ENCODE measurements around the gene MAP2K3.
"Not testable (repeated sequence)": the region's sequence is repeated elsewhere in the genome, so short reads cannot be mapped to it uniquely, and the experiment has no call there.

Gene MAP2K3

DNA sequence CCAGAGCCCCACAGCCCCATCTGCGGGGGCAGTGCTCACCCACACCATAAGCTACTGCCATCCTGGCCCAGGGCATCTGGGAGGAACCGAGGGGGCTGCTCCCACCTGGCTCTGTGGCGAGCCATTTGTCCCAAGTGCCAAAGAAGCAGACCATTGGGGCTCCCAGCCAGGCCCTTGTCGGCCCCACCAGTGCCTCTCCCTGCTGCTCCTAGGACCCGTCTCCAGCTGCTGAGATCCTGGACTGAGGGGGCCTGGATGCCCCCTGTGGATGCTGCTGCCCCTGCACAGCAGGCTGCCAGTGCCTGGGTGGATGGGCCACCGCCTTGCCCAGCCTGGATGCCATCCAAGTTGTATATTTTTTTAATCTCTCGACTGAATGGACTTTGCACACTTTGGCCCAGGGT, 29.8 kb downstream of the MAP2K3 start:
- not testable (repeated sequence) for DNase-seq

DNA sequence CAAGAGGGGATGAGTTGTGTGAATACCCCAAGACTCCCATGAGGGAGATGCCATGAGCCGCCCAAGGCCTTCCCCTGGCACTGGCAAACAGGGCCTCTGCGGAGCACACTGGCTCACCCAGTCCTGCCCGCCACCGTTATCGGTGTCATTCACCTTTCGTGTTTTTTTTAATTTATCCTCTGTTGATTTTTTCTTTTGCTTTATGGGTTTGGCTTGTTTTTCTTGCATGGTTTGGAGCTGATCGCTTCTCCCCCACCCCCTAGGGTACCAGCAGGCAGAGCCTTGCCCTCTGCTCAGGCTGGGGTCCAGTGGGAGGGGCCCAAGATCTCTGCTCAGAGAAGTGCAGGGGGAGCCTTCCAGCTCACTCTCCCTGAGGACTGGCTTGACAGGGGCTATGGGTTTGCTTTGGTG, 30.2 kb downstream of the MAP2K3 start:
- DNase-seq = not testable (repeated sequence)

DNA sequence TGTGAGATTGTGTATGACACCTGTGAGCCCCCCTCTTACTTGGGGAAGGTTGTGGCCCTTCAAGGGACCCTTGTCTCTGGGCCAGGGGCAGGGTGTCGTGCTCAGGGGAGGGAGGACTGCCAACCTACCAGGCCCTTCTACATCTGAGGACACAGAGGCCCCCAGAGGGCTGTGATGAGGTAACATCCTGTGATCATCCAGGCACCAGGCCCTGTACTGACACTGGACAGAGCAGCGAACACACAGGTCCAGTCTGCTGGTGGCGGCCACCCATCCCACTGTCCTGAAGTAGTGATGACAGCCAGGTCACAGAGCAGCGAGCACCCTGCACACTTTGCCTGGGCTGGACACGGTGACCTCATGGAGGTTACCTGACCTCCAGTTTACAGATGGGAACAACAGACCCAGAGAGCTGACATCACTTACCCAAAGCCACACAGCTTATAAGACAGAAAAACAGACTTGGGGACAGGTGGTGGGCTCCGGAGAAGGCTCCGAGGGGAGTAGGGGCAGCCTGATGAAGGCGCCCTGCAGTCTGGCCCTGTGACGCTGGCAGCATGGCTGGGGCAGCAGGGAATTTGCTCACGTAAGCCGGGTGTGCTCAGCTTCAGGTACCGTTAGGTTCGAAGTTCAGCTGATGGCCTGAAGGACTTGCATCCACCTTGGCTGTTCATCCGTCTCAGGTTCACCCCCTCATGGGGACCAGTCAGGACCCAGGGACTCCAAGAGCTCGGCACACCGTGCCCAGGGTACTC, 30.9 kb downstream of the MAP2K3 start:
- DNase-seq = not testable (repeated sequence)

DNA sequence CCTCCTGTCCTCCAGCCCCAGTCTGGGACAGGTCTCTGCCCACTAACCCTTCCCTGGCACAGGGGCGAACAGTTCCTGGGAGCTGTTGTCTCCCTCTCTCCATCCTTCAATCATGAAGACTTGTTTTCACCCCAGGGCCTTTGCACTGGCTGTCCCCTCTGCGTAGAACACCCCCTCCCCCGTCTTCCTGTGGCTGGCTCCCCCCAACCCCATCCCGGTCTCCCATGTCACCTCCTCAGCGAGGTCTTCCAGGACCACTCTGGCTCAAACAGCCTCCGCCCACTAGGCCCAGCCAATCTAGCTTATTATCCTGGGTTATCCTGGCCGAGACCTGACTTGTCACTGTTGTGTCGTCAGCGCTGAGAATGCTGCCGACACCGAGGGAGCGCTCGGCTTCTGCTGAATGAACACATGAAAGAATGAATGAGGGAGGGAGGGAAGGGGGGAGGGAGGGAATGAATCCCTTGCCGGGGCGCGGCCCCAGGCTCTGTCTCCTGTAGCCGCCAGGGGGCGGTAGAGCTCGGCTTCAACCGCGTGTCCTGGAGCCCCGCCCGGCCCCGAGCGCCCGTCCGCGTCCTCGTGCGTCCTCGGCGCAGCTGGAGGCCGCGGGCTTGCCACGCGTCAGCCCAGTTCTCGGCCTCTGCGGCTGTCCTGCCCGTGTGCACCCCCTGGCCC, 31.8 kb downstream of the MAP2K3 start:
- DNase-seq = not testable (repeated sequence)

GRCh38 chr17:21316887-21317500, 32.5 kb downstream of the MAP2K3 start:
- DNase-seq = not testable (repeated sequence)

- not testable (repeated sequence) for DNase-seq
Observed at GRCh38 chr17:21317821-21318220, 33.3 kb downstream of the MAP2K3 start.

DNA sequence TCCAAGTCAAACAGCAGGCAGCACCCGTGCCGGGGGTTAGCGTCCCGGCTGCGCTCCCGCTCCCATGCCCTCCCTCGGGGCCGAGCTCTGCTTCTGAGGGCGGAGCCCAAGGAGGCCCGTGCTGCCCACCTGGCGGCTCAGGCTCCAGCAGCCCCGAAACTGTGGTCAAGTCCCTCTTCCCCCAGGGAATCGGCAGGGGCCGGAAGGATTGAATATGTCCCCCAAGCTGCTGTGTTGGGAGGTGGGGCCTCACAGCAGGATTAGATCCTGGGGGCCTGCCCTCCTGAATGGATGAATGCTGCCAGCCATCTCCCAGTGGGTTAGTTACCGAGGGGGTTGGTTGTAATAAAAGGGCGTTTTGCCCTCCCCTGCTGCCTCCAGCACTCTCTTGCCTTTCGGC, 33.9 kb downstream of the MAP2K3 start:
- DNase-seq = no peak

GRCh38 chr17:21318856-21319255, 34.3 kb downstream of the MAP2K3 start:
- DNase-seq = not testable (repeated sequence)

GRCh38 chr17:21319256-21319655, 34.7 kb downstream of the MAP2K3 start:
- not testable (repeated sequence) for DNase-seq

GRCh38 chr17:21319686-21320375, 35.3 kb downstream of the MAP2K3 start:
- DNase-seq = not testable (repeated sequence)

DNA sequence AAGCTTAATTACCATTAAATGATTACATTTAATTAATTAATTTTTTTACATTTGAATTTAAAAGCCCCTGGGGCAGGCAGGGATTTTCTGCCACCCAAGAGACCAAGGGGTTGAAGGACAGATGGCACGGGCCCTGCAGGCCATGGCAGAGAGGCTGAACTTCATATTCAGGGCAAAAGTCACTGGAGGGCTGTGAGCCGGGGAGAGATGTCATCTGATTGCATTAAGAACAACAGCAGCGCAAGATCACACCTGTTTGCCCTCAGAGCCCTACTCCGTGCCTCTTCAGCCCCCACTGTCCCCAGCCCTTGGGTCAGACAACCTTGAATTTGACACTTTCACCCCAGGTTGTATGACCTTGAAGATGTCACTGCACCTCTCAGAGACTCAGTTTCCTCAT, 35.9 kb downstream of the MAP2K3 start:
- peak; percentile 42 for DNase-seq

DNA sequence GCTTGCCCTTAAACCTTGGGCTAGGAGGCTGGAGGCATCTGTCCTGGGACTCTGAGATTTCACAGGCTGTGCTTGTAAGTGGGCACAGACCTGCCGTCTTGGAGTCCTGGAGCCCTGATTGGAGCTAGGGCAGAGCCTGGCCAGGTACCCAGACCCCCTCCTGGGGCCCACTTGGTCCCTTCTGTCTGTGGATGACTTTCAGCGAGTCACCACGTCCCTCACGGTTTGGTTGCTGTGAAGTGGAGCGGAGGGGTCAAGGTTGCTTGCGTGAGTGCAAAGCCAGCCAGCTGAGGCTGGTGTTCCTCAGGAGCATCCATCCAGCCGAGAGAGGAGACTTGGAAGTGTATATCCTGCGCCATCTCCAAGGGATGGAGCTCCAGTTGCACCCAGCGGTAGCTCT, 36.5 kb downstream of the MAP2K3 start:
- DNase-seq = not testable (repeated sequence)

- not testable (repeated sequence) for DNase-seq
Observed at GRCh38 chr17:21321744-21322191, 37.3 kb downstream of the MAP2K3 start.

- DNase-seq = not testable (repeated sequence)
Observed at GRCh38 chr17:21323257-21324111, 39.0 kb downstream of the MAP2K3 start.

DNA sequence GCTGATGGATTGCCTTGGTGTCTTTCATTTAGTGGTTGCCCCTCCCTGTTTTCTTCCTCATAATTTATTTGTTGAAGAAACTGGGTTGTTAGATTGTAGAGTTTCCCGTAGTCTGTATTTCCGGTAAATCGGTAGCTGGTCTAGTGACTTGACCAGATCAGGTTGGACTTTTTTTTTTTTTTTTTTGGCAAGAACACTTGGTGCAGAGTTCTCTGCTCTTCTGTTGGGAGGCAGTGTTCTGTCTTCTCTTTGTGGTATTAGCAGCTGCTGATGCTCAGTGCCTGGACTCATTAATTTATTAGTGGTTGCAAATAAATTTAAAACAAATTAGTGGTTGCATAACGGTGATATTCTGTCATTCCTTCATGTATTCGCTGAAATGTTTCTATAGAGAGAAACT, 40.2 kb downstream of the MAP2K3 start:
- DNase-seq = not testable (repeated sequence)

- DNase-seq = not testable (repeated sequence)
Observed at GRCh38 chr17:21327921-21328320, 43.4 kb downstream of the MAP2K3 start.

- DNase-seq = not testable (repeated sequence)
Observed at GRCh38 chr17:21328778-21329177, 44.3 kb downstream of the MAP2K3 start.

DNA sequence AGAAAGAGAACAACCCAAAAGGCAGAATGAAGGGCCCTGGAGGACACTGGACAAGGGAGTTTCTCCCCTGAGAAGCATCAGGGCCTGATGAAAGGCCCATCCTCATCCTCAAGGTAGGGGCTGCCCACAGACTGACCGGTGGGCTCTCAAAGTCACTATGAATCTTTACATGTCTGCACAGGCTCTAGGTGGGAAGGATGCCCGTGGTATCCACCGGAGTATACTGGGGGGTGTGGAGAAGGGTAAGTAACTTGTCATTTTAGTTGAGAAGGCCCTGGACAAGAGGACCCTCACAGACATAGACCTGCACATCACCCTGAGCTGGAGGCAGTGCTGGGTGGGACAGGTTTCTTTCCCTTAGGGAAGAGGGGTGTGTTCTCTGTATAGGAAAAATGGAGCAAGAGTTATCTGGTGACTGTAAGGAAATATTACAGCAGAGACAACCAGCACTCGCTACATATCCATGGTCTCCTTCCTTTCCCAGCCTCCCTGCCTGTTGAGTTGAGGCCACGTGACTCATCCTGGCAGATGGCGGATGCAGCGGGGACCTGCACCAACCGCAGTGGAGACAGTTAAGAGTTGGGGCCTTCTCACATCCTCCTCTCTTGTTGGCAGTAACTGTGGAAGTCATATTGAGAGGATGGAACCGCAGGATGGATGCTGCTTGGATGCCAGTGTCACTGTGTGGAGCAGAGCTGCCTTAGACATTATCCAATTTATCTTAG, 46.1 kb downstream of the MAP2K3 start:
- DNase-seq = no peak

DNA sequence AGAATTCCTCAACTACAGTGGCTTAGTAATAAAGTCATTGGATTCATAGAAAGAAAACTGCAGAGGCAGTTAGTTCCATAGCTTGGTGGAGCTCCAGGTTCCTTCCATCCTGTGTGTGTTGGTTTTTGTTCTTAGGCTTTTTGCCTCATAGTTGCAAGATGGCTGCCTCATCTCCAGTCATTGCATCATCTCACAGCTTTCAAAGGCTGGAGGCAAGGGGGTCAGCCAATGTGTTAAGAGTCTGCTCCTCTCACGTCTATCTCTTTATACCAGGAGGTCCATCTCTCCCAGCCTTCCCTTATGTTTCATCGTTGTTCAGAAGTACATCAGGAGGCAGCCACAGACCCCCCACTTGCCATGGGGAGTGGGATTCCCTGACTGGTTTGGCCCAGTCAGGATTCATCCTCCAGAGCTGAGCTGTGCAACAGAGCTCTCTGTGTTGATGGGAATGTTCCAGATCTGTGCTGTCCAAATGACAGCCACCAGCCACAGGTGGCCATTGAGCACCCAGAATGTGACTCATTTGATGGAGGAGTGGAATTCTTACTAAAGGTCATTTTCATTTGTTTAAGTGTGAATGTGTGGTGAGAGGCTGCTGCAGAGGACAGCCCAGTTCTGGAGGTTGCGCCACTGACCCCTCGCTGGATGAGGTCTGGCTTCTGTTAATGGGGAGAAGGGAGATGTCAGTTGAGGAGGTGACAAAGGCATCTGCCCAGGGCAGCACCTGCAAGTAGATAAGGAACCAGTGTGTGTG, 52.2 kb downstream of the MAP2K3 start:
- DNase-seq = not testable (repeated sequence)

GRCh38 chr17:21337981-21338625, 53.6 kb downstream of the MAP2K3 start:
- DNase-seq = not testable (repeated sequence)
